ENCODE results near the gene IFNL1.
"Not testable (repeated sequence)": the region's sequence is repeated elsewhere in the genome, so short reads cannot be mapped to it uniquely, and the experiment has no call there.

The IFNL1 gene

GRCh38 chr19:39336483-39336882 lies 40.3 kb downstream of the IFNL1 start:
- TF ChIP-seq, protein P1, sequence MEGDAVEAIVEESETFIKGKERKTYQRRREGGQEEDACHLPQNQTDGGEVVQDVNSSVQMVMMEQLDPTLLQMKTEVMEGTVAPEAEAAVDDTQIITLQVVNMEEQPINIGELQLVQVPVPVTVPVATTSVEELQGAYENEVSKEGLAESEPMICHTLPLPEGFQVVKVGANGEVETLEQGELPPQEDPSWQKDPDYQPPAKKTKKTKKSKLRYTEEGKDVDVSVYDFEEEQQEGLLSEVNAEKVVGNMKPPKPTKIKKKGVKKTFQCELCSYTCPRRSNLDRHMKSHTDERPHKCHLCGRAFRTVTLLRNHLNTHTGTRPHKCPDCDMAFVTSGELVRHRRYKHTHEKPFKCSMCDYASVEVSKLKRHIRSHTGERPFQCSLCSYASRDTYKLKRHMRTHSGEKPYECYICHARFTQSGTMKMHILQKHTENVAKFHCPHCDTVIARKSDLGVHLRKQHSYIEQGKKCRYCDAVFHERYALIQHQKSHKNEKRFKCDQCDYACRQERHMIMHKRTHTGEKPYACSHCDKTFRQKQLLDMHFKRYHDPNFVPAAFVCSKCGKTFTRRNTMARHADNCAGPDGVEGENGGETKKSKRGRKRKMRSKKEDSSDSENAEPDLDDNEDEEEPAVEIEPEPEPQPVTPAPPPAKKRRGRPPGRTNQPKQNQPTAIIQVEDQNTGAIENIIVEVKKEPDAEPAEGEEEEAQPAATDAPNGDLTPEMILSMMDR (IDR thresholded peaks at IDR 0.05; ENCODE audit: insufficient read depth, low read length, poor library complexity, severe bottlenecking), result no peak

DNA sequence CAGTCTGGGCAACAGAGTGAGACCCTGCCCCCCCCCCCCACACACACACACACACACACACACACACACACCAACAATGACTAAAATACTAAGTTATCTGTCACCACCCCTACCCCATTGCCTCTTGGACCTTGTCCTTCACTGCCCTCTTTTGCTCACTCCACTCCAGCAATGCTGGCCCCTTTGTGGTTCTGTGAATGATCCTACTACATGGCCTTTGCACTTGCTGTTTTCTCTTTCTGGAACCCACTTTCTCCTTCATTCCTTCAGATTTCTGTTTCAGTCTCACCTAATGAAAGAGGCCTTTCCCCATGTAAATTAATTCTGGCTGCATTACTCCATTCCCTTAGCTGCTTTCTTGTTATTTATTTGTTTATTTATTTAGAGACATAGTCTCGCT lies 43.5 kb downstream of the IFNL1 start:
- H3K36me3 ChIP-seq (ENCODE audit: control insufficient read depth, insufficient read depth, low read length), result no peaks in the 10 kb centered on the region
- H3K27me3 ChIP-seq (replicated peaks; ENCODE audit: control insufficient read depth, insufficient read depth, low read length), result no peaks in the 10 kb centered on the region
- no peak for DNase-seq (ENCODE audit: extremely low read depth, insufficient read length)
- TF ChIP-seq, protein P1 (IDR thresholded peaks at IDR 0.05; ENCODE audit: insufficient read depth, low read length, poor library complexity, severe bottlenecking), result no peak
- no peak overlapping the region for H3K4me3 ChIP-seq (replicated peaks; ENCODE audit: low read depth, low read length)

More at GRCh38 chr19:39336483-39336882, 40.3 kb downstream of the IFNL1 start:
- DNase-seq (ENCODE audit: extremely low read depth, insufficient read length), result no peak
- Histone ChIP-seq H3K36me3 (ENCODE audit: control insufficient read depth, insufficient read depth, low read length) (no peaks in the 10 kb centered on the region; the same call in 1 of the 2 replicates), H3K27me3 (replicated peaks; ENCODE audit: control insufficient read depth, insufficient read depth, low read length) (no peaks in the 10 kb centered on the region), H3K4me3 (replicated peaks; ENCODE audit: low read depth, low read length) (no peak overlapping the region)

DNA sequence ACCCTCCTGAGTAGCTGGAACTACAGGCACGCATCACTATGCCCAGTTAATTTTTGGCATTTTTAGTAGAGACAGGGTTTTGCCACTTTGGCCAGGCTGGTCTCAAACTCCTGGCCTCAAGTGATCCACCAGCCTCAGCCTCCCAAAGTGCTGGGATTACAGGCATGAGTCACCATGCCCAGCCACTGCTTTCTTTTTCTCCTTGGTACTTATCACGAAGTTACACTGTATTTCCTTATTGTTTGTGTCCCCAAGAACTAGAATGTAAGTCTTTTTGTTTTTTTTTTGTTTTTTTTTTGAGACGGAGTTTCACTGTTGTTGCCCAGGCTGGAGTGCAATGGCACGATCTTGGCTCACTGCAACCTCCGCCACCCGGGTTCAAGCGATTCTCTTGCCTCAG lies 43.9 kb downstream of the IFNL1 start:
- H3K36me3 ChIP-seq (ENCODE audit: control insufficient read depth, insufficient read depth, low read length); DNase-seq (ENCODE audit: extremely low read depth, insufficient read length); H3K27me3 ChIP-seq (replicated peaks; ENCODE audit: control insufficient read depth, insufficient read depth, low read length); H3K4me3 ChIP-seq (replicated peaks; ENCODE audit: low read depth, low read length): not testable (repeated sequence)

DNA sequence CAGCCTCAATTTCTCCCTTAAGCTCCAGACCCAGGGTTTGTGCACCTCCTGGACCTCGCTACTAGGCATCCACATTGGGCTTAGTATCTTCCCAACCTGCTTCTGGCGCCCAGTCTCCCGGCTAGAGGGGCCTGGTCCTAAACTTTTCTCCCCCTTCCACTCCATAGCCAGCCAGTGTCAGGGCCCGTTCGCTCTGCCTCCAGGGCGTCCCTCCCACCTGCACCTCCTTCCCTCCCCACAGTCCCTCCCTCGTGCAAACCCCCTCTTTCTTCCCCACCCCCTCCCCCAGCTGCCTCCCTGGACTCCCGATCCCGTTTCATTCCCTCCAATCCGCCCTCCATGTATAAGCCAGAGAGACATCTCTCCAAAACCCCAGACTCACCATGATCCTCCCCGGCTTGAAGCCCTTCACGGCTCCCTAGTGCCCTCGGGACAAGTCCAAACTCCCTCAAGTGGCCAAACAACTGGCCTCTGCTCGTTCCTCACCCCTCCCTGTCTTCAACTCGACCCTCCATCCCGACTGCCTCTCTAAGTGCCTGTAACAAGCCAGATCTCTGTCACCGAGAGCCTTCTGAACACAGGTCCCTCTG lies 45.0 kb downstream of the IFNL1 start:
- H3K27me3 ChIP-seq (replicated peaks; ENCODE audit: control insufficient read depth, insufficient read depth, low read length), result no peaks in the 10 kb centered on the region
- H3K36me3 ChIP-seq (ENCODE audit: control insufficient read depth, insufficient read depth, low read length), result no peaks in the 10 kb centered on the region; the same call in 1 of the 2 replicates
- peak overlapping the region; percentile 74 for H3K4me3 ChIP-seq (replicated peaks; ENCODE audit: low read depth, low read length)
- TF ChIP-seq, protein P1 (IDR thresholded peaks at IDR 0.05; ENCODE audit: insufficient read depth, low read length, poor library complexity, severe bottlenecking), result no peak
- DNase-seq (ENCODE audit: extremely low read depth, insufficient read length), result no peak

DNA sequence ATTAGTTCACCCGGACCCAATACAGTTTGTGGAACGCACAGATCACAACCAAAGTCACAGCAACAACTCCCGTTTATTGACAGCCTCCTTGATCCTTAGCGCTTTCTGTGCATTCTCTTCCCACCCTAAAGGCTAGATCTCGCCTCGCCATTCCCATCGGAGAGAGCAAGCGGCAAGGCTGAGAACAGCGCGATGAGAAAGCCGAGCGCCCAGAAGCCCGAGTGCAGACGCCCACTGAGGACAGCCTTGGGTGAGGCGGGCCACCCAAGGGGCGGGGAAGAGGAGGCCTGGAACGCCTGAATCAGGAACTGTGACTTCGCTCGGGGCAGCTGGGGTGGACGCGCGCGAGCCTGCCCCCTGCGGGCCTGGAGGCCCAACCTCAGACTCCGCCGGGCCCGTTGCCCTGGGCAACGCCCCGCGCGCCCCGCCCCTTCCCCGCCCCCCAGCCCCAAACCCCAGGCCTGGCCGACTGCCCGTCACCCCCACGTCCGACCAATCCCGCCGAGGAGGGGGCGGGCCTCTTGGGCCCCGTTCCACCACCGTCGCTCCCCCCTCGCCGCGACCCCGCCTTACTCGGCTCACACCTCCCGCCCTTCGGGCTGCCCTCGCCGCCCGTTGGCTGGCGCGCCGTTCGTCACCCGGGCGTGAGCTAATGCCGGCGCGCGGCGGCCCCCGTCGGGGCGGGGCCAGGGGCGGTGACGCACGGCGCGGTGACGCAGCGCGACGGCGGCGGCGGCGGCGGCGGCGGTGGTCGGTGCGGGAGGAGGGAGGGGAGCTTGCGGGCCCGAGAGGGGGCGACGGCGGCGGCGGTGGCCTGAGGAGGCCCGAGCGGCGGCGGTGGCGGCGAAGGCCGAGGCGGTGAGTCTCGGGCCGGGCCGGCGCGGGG lies 45.8 kb downstream of the IFNL1 start, which contains the start of gene SAMD4B:
Gene SAMD4B (plus strand): TSS at position 703 of the 886 bp plus-strand sequence. CDS start 14,473 bp downstream, outside the sequence.
- H3K4me3 ChIP-seq (replicated peaks; ENCODE audit: low read depth, low read length), result peak within 1 kb of the TSS; percentile 86
- H3K27me3 ChIP-seq (replicated peaks; ENCODE audit: control insufficient read depth, insufficient read depth, low read length), result no peaks in the 10 kb centered on the region
- TF ChIP-seq, protein P1 (IDR thresholded peaks at IDR 0.05; ENCODE audit: insufficient read depth, low read length, poor library complexity, severe bottlenecking), result peak; percentile 69
- DNase-seq (ENCODE audit: extremely low read depth, insufficient read length), result peak; percentile 99
- H3K36me3 ChIP-seq (ENCODE audit: control insufficient read depth, insufficient read depth, low read length), result no peaks in the 10 kb centered on the region; the same call in 1 of the 2 replicates
